Activated naive CD4-positive, alpha-beta T cell (primary cell): Measurements from ENCODE around the gene RAB3IP.
A peak's percentile ranks its signal among the peaks of the same experiment; 100 is the strongest.

Source experiments
- DNase-seq, 4 experiments: peaks; one replicate each; lab custom pipeline; 2025; lab: John Stamatoyannopoulos, UW

The RAB3IP gene, protein sequence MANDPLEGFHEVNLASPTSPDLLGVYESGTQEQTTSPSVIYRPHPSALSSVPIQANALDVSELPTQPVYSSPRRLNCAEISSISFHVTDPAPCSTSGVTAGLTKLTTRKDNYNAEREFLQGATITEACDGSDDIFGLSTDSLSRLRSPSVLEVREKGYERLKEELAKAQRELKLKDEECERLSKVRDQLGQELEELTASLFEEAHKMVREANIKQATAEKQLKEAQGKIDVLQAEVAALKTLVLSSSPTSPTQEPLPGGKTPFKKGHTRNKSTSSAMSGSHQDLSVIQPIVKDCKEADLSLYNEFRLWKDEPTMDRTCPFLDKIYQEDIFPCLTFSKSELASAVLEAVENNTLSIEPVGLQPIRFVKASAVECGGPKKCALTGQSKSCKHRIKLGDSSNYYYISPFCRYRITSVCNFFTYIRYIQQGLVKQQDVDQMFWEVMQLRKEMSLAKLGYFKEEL

GRCh38 chr12:69738351-69739286 lies at the start of gene RAB3IP:
Gene RAB3IP, plus strand, starts transcription at chr12:69738860. Its CDS starts 16,549 bp downstream, at chr12:69755409.
- DNase-seq: peak; percentile 78 to 95 (median 87)

DNA sequence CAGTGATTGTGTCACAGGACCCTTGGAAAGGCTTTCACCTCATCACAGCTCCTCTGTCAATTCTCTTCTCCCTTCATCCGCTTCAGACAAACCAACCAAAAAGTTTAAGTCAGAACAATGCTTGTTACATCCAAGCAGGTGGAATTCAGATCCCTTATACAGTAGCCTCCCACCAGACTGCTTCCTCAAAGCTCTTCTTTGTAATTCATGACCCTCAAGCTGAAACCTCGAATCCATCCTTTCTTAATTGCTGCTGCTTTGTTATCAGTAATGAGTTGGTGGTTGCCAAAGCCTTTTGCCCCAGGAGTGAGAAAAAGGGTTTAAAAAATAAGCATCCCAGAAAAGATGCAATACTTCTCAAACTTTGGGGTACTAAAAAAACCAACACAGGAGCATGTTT lies 49.0 kb upstream of the RAB3IP start:
- no peak for DNase-seq

DNA sequence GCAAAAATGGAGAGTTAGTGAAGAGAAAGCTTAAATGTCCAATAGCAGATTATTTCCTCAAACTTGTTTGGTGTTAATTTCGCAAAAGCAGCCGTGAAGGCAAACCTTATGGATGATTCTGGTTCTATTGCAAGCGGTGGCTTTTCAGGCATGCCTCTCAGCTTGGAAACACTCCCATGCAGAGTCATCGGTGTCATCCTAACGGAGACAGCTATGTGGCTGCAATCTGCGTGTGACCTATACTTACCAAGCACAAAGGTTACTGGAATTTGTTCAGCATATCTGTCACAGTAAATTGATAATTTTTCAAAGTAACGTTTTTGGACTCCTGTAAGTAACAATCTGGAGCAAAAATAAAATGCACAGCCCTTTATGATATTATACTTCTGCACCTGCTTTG lies 44.5 kb upstream of the RAB3IP start:
- no peak for DNase-seq

DNA sequence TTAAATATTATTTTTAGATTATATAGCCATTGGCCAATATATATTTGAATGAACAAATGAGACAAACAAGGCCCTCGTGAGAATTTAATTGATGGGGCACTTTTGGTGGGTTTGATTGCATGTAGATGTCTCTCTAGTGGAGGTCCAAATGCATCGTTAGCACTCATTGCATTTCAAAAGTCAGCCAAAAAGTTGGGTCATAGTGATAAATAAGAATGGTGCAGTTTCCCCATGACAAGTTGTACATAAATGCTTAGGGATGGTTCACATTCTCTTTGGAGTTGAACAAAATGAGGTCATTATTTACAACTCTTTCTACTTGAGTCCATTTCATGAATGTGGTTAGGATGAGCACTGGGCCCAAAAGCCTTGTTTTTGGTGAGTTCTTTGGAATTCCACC lies 40.6 kb upstream of the RAB3IP start:
- DNase-seq: no peak

GRCh38 chr12:69698769-69699540 lies 39.7 kb upstream of the RAB3IP start, which contains the start of gene BEST3:
Gene BEST3, minus strand, starts transcription at chr12:69699303. Its CDS starts 1,505 bp downstream, at chr12:69697798.
- no peak for DNase-seq

DNA sequence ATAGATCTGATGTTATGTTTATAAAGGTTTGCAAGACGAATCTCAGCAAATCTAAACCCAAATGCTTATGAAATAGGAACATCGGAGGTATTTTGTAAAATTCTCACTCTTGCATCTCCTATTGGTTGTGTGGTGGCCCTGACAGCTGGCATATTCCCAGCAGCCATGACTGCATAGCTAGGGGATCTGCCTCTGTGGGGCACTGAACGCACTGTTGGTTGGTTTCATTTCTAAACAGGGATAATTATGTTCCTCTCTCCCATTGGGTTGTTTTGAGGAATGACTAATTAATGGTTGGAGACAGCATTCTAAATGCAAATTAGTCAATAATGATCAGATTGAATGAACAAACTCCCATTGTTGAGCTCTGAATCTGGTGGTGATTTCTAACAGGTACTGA lies 36.8 kb upstream of the RAB3IP start:
- no peak for DNase-seq

- no peak for DNase-seq
Observed at GRCh38 chr12:69703146-69703642, 35.5 kb upstream of the RAB3IP start.

GRCh38 chr12:69704357-69704756 lies 34.3 kb upstream of the RAB3IP start:
- DNase-seq: no peak

DNA sequence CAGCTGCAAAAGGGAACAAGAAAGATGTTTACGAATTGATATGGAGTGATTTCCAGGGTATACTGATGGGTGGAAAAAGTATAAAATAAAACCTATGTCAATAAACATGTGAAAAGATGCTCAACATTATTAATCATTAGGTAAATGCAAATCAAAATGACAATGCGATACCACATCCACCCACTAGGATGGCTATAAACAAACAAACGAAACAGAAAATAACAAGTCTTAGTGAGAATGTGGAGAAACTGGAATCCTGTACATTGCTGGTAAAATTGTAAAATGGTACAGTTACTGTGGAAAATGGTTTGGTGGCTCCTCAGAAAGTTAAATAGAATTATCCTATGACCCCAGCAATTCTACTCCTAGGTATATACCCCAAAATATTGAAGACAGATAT lies 30.0 kb upstream of the RAB3IP start:
- no peak for DNase-seq

- DNase-seq: no peak
Observed at GRCh38 chr12:69712826-69713225, 25.8 kb upstream of the RAB3IP start.

DNA sequence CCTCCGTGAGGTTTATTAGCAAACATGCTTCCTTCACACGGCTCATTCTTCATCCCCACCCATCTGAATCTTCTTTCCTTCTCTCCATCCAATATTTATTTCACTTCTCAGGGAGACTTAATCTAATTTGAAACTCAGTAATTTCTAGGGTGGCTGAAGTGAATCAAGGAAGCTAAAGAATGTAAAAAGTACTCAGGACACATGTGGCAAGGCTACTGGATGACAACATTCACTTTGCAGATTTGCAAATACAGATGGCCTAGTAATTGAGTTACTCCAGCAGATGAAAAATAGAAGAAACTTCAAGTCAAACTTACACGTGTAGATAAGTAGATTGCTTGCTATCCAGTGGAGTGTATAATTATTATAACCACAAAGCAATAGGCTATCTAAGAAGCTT lies 24.1 kb upstream of the RAB3IP start:
- DNase-seq: no peak

- DNase-seq: no peak
Observed at GRCh38 chr12:69719336-69720316, 19.0 kb upstream of the RAB3IP start.

GRCh38 chr12:69720750-69721149 lies 17.9 kb upstream of the RAB3IP start:
- DNase-seq: no peak

GRCh38 chr12:69726922-69727321 lies 11.7 kb upstream of the RAB3IP start:
- no peak for DNase-seq

- no peak for DNase-seq
Observed at GRCh38 chr12:69732088-69732487, 6.6 kb upstream of the RAB3IP start.

DNA sequence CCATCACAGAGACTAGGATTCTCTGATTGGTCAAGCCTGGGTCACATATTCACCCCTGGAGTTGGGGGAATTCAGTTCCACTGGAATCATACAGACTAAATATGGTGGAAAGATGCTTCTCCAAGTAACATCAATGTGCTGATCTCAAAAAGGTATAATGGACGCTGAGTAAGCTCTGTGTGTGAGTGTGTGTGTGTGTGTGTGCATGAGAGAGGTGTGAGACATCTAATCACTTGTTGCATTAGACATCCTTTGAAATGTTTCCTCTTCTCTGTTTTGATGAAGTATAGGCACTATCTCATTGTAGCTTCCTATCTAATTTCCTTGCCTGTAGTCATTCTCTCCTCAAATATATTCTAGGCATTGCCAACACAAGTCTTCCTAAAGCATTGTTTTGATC lies 5.0 kb upstream of the RAB3IP start:
- DNase-seq: no peak

GRCh38 chr12:69739287-69740191 lies 879 bp downstream of the RAB3IP start:
- peak in 3 of 4 experiments; percentile 20 to 39 (median 33) for DNase-seq

DNA sequence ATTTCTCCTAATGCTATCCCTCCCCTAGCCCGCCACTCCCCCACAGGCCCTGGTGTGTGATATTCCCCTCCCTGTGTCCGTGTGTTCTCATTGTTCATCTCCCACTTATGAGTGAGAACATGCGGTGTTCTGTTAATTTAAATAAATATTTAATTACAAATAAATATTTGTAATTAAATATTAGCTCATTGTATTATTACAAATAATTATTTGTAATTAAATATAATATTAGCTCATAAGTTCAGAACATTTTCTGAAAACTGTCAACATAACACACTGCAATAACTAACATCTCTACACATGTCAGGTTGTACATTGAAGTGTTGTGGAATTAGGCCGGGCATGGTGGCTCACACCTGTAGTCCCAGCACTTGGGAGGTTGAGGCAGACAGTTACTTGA lies 5.4 kb downstream of the RAB3IP start:
- DNase-seq: no peak

- no peak for DNase-seq
Observed at GRCh38 chr12:69751476-69751875, 12.8 kb downstream of the RAB3IP start.
